ENCODE results near the gene ZNF638. TPM values are rescaled to one million over a fixed set of nuclear protein-coding genes. Genes with fewer than 3 reads are reported as not detected.

ZNF638 gene
- total and polyA plus RNA-seq, 4 donors = 24.8 to 151 (median 56.1) TPM

DNA sequence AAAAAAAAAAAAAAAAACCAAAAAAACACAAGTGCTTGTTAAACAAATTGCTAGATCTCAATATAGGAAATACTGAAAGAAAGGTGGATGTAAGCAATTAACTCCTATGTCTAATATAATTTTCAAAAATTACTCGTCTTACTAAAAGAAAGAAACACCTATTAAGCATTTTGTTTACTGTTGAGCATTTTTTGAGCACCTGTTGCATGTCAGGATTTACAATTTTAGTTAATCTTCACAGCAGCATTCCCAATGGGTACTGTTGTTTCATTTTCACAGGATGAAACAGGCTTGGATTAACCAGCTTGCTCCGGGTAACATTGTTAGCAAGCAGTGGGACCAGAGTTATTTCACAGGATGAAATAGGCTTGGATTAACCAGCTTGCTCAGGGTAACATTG is 4.8 kb downstream of the ZNF638 start (continued):
- no peak for TF ChIP-seq HNF4A (conservative IDR thresholded peaks at IDR 0.05)
- TF ChIP-seq, protein P1, sequence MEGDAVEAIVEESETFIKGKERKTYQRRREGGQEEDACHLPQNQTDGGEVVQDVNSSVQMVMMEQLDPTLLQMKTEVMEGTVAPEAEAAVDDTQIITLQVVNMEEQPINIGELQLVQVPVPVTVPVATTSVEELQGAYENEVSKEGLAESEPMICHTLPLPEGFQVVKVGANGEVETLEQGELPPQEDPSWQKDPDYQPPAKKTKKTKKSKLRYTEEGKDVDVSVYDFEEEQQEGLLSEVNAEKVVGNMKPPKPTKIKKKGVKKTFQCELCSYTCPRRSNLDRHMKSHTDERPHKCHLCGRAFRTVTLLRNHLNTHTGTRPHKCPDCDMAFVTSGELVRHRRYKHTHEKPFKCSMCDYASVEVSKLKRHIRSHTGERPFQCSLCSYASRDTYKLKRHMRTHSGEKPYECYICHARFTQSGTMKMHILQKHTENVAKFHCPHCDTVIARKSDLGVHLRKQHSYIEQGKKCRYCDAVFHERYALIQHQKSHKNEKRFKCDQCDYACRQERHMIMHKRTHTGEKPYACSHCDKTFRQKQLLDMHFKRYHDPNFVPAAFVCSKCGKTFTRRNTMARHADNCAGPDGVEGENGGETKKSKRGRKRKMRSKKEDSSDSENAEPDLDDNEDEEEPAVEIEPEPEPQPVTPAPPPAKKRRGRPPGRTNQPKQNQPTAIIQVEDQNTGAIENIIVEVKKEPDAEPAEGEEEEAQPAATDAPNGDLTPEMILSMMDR (IDR thresholded peaks at IDR 0.05; ENCODE audit: low read depth, low read length, missing input control) = no peak

DNA sequence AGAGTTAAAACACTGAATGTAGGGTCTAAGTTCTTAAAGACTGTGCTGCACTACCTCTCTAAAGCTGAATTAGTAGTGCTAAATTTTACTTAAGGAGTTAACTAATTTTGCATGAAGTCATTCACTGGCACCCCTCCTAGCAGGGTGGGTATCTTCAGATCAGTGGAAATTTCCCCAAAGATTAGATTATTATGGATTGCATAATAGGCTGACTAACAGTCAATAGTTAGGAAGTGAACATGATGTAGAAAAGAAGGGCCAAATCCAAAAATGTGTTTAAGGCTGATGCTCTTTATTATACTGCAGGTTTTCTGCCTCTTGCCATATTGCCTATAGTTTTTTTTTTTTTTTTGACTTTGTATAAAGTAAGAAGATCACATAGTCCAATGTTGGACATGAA is 5.2 kb downstream of the ZNF638 start:
- no peak for DNase-seq (ENCODE audit: low spot score)
- H3K4me1 ChIP-seq (ENCODE audit: control insufficient read depth in 4 of 4, insufficient read depth in 4 of 4, low read length in 3 of 4) = peaks cover 16 to 56% (median 45%) of the 10 kb centered on the region in 4 donors
- H3K9me3 ChIP-seq (ENCODE audit: control insufficient read depth in 4 of 4, low read length in 3 of 4) = no peaks in the 10 kb centered on the region
- peak in 1 of 2 donors; percentile 4 for TF ChIP-seq HNF4A (conservative IDR thresholded peaks at IDR 0.05)
- no peak for TF ChIP-seq YY1 (IDR thresholded peaks at IDR 0.05)
- TF ChIP-seq TAF1 (conservative IDR thresholded peaks at IDR 0.05) = no peak
- peak in 1 of 2 donors; percentile 34 for TF ChIP-seq JUND (IDR thresholded peaks at IDR 0.05)
- no peak overlapping the region for H3K9ac ChIP-seq (ENCODE audit: low read depth in 1 of 2, low read length in 2 of 2)
- H3K4me3 ChIP-seq (ENCODE audit: low read depth in 1 of 3, low read length in 3 of 3) = no peak overlapping the region
- H3K27ac ChIP-seq (ENCODE audit: low read depth in 1 of 2, low read length in 2 of 2) = peak overlapping the region in 1 of 2 donors; percentile 26
- no peaks in the 10 kb centered on the region for H3K36me3 ChIP-seq (ENCODE audit: control insufficient read depth in 4 of 4, insufficient read depth in 3 of 4, low read depth in 1 of 4, low read length in 3 of 4)
- no peaks in the 10 kb centered on the region for H3K27me3 ChIP-seq (ENCODE audit: control insufficient read depth in 4 of 4, insufficient read depth in 4 of 4, low read length in 3 of 4)

DNA sequence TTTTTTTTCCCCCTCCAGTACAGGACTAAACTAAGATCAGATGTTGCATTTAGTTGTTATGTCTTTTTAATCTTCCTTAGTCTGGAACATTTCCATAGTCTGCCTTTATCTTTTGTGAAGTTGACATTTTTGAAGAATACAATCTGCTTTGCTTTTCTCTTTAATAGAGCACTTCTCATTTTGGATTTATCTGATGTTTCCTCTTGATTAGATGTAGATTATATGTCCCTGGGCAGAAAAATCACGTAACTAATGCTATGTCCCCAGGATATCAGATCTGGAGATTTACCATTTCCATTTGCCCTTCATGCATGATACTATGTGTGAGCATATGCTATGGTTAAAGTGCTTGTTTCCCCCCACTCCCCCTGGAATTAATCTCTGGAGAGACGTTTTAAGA is 6.2 kb downstream of the ZNF638 start:
- Histone ChIP-seq H3K36me3 (ENCODE audit: control insufficient read depth in 4 of 4, insufficient read depth in 3 of 4, low read depth in 1 of 4, low read length in 3 of 4) (no peaks in the 10 kb centered on the region), H3K27ac (ENCODE audit: low read depth in 1 of 2, low read length in 2 of 2) (no peak overlapping the region), H3K4me1 (ENCODE audit: control insufficient read depth in 4 of 4, insufficient read depth in 4 of 4, low read length in 3 of 4) (peaks cover 16 to 62% (median 46%) of the 10 kb centered on the region in 4 donors), H3K27me3 (ENCODE audit: control insufficient read depth in 4 of 4, insufficient read depth in 4 of 4, low read length in 3 of 4) (no peaks in the 10 kb centered on the region), H3K9ac (ENCODE audit: low read depth in 1 of 2, low read length in 2 of 2) (no peak overlapping the region), H3K9me3 (ENCODE audit: control insufficient read depth in 4 of 4, low read length in 3 of 4) (no peaks in the 10 kb centered on the region), H3K4me3 (ENCODE audit: low read depth in 1 of 3, low read length in 3 of 3) (no peak overlapping the region)
- WGBS = 68% methylated on average over 2 of the region's 2 CpGs
- no peak for DNase-seq (ENCODE audit: low spot score)
- TF ChIP-seq RAD21 (IDR thresholded peaks at IDR 0.05) (no peak), RXRA (IDR thresholded peaks at IDR 0.05) (no peak), YY1 (IDR thresholded peaks at IDR 0.05) (no peak), HNF4G (IDR thresholded peaks at IDR 0.05) (no peak), FOXA1 (IDR thresholded peaks at IDR 0.05) (no peak), EGR1 (IDR thresholded peaks at IDR 0.05; ENCODE audit: low read depth in 2 of 2) (no peak), TAF1 (conservative IDR thresholded peaks at IDR 0.05) (no peak)
- TF ChIP-seq, protein P1 (IDR thresholded peaks at IDR 0.05; ENCODE audit: low read depth, low read length, missing input control) = no peak
- TF ChIP-seq, protein P2, sequence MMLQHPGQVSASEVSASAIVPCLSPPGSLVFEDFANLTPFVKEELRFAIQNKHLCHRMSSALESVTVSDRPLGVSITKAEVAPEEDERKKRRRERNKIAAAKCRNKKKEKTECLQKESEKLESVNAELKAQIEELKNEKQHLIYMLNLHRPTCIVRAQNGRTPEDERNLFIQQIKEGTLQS (IDR thresholded peaks at IDR 0.05) = no peak
- TF ChIP-seq, protein P3, sequence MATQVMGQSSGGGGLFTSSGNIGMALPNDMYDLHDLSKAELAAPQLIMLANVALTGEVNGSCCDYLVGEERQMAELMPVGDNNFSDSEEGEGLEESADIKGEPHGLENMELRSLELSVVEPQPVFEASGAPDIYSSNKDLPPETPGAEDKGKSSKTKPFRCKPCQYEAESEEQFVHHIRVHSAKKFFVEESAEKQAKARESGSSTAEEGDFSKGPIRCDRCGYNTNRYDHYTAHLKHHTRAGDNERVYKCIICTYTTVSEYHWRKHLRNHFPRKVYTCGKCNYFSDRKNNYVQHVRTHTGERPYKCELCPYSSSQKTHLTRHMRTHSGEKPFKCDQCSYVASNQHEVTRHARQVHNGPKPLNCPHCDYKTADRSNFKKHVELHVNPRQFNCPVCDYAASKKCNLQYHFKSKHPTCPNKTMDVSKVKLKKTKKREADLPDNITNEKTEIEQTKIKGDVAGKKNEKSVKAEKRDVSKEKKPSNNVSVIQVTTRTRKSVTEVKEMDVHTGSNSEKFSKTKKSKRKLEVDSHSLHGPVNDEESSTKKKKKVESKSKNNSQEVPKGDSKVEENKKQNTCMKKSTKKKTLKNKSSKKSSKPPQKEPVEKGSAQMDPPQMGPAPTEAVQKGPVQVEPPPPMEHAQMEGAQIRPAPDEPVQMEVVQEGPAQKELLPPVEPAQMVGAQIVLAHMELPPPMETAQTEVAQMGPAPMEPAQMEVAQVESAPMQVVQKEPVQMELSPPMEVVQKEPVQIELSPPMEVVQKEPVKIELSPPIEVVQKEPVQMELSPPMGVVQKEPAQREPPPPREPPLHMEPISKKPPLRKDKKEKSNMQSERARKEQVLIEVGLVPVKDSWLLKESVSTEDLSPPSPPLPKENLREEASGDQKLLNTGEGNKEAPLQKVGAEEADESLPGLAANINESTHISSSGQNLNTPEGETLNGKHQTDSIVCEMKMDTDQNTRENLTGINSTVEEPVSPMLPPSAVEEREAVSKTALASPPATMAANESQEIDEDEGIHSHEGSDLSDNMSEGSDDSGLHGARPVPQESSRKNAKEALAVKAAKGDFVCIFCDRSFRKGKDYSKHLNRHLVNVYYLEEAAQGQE (IDR thresholded peaks at IDR 0.05) = no peak
- TF ChIP-seq, protein P4, sequence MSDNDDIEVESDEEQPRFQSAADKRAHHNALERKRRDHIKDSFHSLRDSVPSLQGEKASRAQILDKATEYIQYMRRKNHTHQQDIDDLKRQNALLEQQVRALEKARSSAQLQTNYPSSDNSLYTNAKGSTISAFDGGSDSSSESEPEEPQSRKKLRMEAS (IDR thresholded peaks at IDR 0.05) = no peak
